GM23338 (cell line): ENCODE data around the gene POLDIP3. TPM values are rescaled to one million over a fixed set of nuclear protein-coding genes. Genes with fewer than 3 reads are reported as not detected.

Source experiments
- ATAC-seq: fragments of 200-7000 bp; cut with Tn5 transposase; 3 replicates; pipeline ENCODE4 v1.9.1; 2020
- DNase-seq: peaks from one replicate; pipeline ENCODE4 v3.0.0-alpha.2; 2015; ENCODE audit warnings: low spot score
- H2AFZ ChIP-seq: fragments of 200-600 bp; sonication (generic); 2 replicates; pipeline ENCODE4 v1.8.0; 2016; ENCODE audit warnings: antibody characterized with exemption, mild to moderate bottlenecking, moderate library complexity
- H3F3A ChIP-seq: fragments of 200-600 bp; sonication (generic); replicated peaks from 2 replicates; pipeline ENCODE4 v1.8.0; 2017; ENCODE audit warnings: antibody characterized with exemption, mixed run types, low read depth
- H3K27ac ChIP-seq: fragments of 200-600 bp; sonication (generic); 2 replicates; pipeline ENCODE4 v1.6.1; 2016; ENCODE audit warnings: low read depth
- H3K27me3 ChIP-seq: fragments of 200-600 bp; sonication (generic); 2 replicates; pipeline ENCODE4 v1.8.0; 2016; ENCODE audit warnings: mild to moderate bottlenecking, mixed run types, moderate library complexity; ENCODE audit not compliant: insufficient read depth
- H3K36me3 ChIP-seq: fragments of 200-600 bp; sonication (generic); 2 replicates; pipeline ENCODE4 v1.8.0; 2016; ENCODE audit warnings: mild to moderate bottlenecking; ENCODE audit not compliant: insufficient read depth
- H3K4me1 ChIP-seq: fragments of 200-600 bp; sonication (generic); 2 replicates; pipeline ENCODE4 v1.8.0; 2016; ENCODE audit warnings: mild to moderate bottlenecking, moderate library complexity; ENCODE audit not compliant: insufficient read depth
- H3K4me2 ChIP-seq: fragments of 200-600 bp; sonication (generic); 2 replicates; pipeline ENCODE4 v1.7.1; 2017; ENCODE audit warnings: mixed run types
- H3K4me3 ChIP-seq: fragments of 200-600 bp; sonication (generic); 2 replicates; pipeline ENCODE4 v1.6.1; 2016; ENCODE audit warnings: mixed run types
- H3K79me2 ChIP-seq: fragments of 200-600 bp; sonication (generic); replicated peaks from 2 replicates; pipeline ENCODE4 v1.8.0; 2017; ENCODE audit warnings: mild to moderate bottlenecking; ENCODE audit not compliant: insufficient read depth
- H3K9me2 ChIP-seq: fragments of 200-600 bp; sonication (generic); 2 replicates; pipeline ENCODE4 v1.8.0; 2017; ENCODE audit not compliant: insufficient read depth
- H4K20me1 ChIP-seq: fragments of 200-600 bp; sonication (generic); replicated peaks from 2 replicates; pipeline ENCODE4 v1.8.0; 2017; ENCODE audit warnings: mild to moderate bottlenecking; ENCODE audit not compliant: insufficient read depth
- H3K27ac Mint-ChIP-seq: 2 replicates; pipeline ENCODE4 v1.8.0; 2020; ENCODE audit warnings: inconsistent platforms, mild to moderate bottlenecking, moderate library complexity, mixed read lengths
- H3K27me3 Mint-ChIP-seq: 3 replicates; pipeline ENCODE4 v1.8.0; 2022; ENCODE audit warnings: low read depth, mild to moderate bottlenecking, moderate library complexity, mixed read lengths, inconsistent platforms; ENCODE audit not compliant: insufficient read depth, poor library complexity
- H3K36me3 Mint-ChIP-seq: 3 replicates; pipeline ENCODE4 v1.8.0; 2021; ENCODE audit warnings: low read depth, mild to moderate bottlenecking, inconsistent platforms, moderate library complexity, mixed read lengths
- H3K4me1 Mint-ChIP-seq: 3 replicates; pipeline ENCODE4 v1.8.0; 2020; ENCODE audit warnings: mild to moderate bottlenecking, inconsistent platforms, mixed read lengths
- H3K4me3 Mint-ChIP-seq: 3 replicates; pipeline ENCODE4 v1.8.0; 2021; ENCODE audit warnings: moderate library complexity, mild to moderate bottlenecking, inconsistent platforms, mixed read lengths
- H3K9me3 Mint-ChIP-seq: 3 replicates; pipeline ENCODE4 v1.8.0; 2020; ENCODE audit warnings: moderate library complexity, mild to moderate bottlenecking, inconsistent platforms, mixed read lengths
- EZH2 ChIP-seq: fragments of 200-600 bp; sonication (generic); IDR thresholded peaks from one replicate; pipeline ENCODE4 v1.8.0; 2017; ENCODE audit warnings: antibody characterized with exemption, mild to moderate bottlenecking, low read depth; ENCODE audit not compliant: unreplicated experiment
- JUNB ChIP-seq: IDR thresholded peaks from one replicate; pipeline ENCODE4 v1.6.1; 2016; ENCODE audit warnings: antibody characterized with exemption; ENCODE audit not compliant: unreplicated experiment
- NANOG ChIP-seq: IDR thresholded peaks from 2 replicates; pipeline ENCODE4 v1.6.1; 2016; ENCODE audit warnings: antibody characterized with exemption, borderline replicate concordance
- POLR2AphosphoS5 ChIP-seq: IDR thresholded peaks from 2 replicates; pipeline ENCODE4 v1.6.1; 2016; ENCODE audit warnings: antibody characterized with exemption, low read depth
- STAT1 ChIP-seq: IDR thresholded peaks from one replicate; pipeline ENCODE4 v1.6.1; 2016; ENCODE audit warnings: antibody characterized with exemption; ENCODE audit not compliant: unreplicated experiment
- ZNF114 ChIP-seq: fragments of 250-450 bp; sonication (Bioruptor Pico); IDR thresholded peaks from 2 replicates; pipeline ENCODE4 v1.5.0; 2020; ENCODE audit warnings: mild to moderate bottlenecking, moderate library complexity
- polyA plus RNA-seq: library from polyadenylated mRNA; unstranded; fragments of >200 nt; fragmentation: Nextera tagmentation; extraction: Ambion mirVana; gene quantifications from 2 replicates; pipeline ENCODE4 v1.2.1, GENCODE V29; 2016
- total RNA-seq: library from RNA; depleted of rRNA; stranded (reverse); fragments of >200 nt; shearing (Covaris generic); gene quantifications from 2 replicates; pipeline ENCODE4 v1.2.3, GENCODE V29; 2014
- TF ChIP-seq, protein P1 (sequence below): IDR thresholded peaks from 2 replicates; pipeline ENCODE4 v1.6.1; 2016; ENCODE audit warnings: antibody characterized with exemption
- TF ChIP-seq, protein P2 (sequence below): fragments of 250-450 bp; sonication (Bioruptor Pico); IDR thresholded peaks from 2 replicates; pipeline ENCODE4 v1.5.0; 2020; ENCODE audit warnings: mild to moderate bottlenecking, moderate library complexity

Gene POLDIP3
- total and polyA plus RNA-seq, 2 experiments from 2014 or later = 38.2 to 54.3 TPM

- TF ChIP-seq, protein P1, sequence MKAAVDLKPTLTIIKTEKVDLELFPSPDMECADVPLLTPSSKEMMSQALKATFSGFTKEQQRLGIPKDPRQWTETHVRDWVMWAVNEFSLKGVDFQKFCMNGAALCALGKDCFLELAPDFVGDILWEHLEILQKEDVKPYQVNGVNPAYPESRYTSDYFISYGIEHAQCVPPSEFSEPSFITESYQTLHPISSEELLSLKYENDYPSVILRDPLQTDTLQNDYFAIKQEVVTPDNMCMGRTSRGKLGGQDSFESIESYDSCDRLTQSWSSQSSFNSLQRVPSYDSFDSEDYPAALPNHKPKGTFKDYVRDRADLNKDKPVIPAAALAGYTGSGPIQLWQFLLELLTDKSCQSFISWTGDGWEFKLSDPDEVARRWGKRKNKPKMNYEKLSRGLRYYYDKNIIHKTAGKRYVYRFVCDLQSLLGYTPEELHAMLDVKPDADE = no peak
- TF ChIP-seq, protein P2, sequence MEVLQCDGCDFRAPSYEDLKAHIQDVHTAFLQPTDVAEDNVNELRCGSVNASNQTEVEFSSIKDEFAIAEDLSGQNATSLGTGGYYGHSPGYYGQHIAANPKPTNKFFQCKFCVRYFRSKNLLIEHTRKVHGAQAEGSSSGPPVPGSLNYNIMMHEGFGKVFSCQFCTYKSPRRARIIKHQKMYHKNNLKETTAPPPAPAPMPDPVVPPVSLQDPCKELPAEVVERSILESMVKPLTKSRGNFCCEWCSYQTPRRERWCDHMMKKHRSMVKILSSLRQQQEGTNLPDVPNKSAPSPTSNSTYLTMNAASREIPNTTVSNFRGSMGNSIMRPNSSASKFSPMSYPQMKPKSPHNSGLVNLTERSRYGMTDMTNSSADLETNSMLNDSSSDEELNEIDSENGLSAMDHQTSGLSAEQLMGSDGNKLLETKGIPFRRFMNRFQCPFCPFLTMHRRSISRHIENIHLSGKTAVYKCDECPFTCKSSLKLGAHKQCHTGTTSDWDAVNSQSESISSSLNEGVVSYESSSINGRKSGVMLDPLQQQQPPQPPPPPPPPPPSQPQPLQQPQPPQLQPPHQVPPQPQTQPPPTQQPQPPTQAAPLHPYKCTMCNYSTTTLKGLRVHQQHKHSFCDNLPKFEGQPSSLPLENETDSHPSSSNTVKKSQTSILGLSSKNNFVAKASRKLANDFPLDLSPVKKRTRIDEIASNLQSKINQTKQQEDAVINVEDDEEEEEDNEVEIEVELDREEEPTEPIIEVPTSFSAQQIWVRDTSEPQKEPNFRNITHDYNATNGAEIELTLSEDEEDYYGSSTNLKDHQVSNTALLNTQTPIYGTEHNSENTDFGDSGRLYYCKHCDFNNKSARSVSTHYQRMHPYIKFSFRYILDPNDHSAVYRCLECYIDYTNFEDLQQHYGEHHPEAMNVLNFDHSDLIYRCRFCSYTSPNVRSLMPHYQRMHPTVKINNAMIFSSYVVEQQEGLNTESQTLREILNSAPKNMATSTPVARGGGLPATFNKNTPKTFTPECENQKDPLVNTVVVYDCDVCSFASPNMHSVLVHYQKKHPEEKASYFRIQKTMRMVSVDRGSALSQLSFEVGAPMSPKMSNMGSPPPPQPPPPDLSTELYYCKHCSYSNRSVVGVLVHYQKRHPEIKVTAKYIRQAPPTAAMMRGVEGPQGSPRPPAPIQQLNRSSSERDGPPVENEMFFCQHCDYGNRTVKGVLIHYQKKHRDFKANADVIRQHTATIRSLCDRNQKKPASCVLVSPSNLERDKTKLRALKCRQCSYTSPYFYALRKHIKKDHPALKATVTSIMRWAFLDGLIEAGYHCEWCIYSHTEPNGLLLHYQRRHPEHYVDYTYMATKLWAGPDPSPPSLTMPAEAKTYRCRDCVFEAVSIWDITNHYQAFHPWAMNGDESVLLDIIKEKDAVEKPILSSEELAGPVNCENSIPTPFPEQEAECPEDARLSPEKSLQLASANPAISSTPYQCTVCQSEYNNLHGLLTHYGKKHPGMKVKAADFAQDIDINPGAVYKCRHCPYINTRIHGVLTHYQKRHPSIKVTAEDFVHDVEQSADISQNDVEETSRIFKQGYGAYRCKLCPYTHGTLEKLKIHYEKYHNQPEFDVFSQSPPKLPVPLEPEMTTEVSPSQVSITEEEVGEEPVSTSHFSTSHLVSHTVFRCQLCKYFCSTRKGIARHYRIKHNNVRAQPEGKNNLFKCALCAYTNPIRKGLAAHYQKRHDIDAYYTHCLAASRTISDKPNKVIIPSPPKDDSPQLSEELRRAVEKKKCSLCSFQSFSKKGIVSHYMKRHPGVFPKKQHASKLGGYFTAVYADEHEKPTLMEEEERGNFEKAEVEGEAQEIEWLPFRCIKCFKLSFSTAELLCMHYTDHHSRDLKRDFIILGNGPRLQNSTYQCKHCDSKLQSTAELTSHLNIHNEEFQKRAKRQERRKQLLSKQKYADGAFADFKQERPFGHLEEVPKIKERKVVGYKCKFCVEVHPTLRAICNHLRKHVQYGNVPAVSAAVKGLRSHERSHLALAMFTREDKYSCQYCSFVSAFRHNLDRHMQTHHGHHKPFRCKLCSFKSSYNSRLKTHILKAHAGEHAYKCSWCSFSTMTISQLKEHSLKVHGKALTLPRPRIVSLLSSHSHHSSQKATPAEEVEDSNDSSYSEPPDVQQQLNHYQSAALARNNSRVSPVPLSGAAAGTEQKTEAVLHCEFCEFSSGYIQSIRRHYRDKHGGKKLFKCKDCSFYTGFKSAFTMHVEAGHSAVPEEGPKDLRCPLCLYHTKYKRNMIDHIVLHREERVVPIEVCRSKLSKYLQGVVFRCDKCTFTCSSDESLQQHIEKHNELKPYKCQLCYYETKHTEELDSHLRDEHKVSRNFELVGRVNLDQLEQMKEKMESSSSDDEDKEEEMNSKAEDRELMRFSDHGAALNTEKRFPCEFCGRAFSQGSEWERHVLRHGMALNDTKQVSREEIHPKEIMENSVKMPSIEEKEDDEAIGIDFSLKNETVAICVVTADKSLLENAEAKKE (CRISPR knock-in tag) = no peak
- no peak for TF ChIP-seq ZNF114
- TF ChIP-seq EZH2 = no peak
These were observed 21.8 kb upstream of the POLDIP3 start (continued) for GRCh38 chr22:42636506-42636905.

DNA sequence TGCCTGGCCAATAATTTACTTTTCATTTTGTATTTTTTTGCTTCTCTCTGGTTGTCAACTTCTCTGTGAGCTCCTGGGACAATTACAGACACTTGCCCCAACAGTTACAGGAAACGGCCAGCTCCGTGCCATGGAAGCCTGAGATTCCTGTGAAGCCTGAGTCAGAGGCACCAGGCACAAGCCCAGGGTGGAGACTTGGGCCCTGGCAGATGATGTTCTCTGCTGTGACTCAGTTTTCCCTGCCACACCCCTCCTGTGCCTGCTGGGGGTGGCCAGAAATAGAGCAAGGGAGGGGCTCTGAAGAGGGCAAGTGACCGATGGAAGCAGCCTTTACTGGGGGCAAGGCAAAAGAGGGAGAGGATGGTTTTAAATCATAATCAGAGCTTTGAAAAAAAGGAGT is 20.8 kb upstream of the POLDIP3 start:
- Histone ChIP-seq H3K9me2 (no peaks in the 10 kb centered on the region), H3K79me2 (peaks cover 5% of the 10 kb centered on the region; the same call in 1 of the 2 replicates), H3K36me3 (peaks cover 1% of the 10 kb centered on the region; the same call in 1 of the 2 replicates), H4K20me1 (no peaks in the 10 kb centered on the region), H3F3A (no peaks in the 10 kb centered on the region), H2AFZ (no peak overlapping the region), H3K4me1 (no peaks in the 10 kb centered on the region), H3K4me3 (no peak overlapping the region), H3K27me3 (no peaks in the 10 kb centered on the region), H3K27ac (no peak overlapping the region), H3K4me2 (no peak overlapping the region)
- TF ChIP-seq EZH2 (no peak), NANOG (no peak), JUNB (no peak), POLR2AphosphoS5 (no peak), STAT1 (no peak)
- TF ChIP-seq, protein P1 = no peak
- ATAC-seq (no peak), DNase-seq (no peak)
- Mint-ChIP-seq H3K9me3 (no peaks in the 10 kb centered on the region), H3K27me3 (peaks cover 7% of the 10 kb centered on the region), H3K27ac (no peak overlapping the region), H3K4me3 (no peak overlapping the region), H3K4me1 (no peaks in the 10 kb centered on the region), H3K36me3 (peaks cover 20% of the 10 kb centered on the region)
